MM.1S (cell line): ENCODE data around the gene FOXK1.
A peak's percentile ranks its signal among the peaks of the same experiment; 100 is the strongest.

Experiments
- DNase-seq: peaks from one replicate; pipeline ENCODE4 v3.0.0-alpha.2; 2015
- H2AFZ ChIP-seq: fragments of 300-600 bp; sonication (generic); 2 replicates; pipeline ENCODE4 v1.6.0; 2016; ENCODE audit warnings: antibody characterized with exemption, low read length
- H3F3A ChIP-seq: fragments of 300-600 bp; sonication (generic); 2 replicates; pipeline ENCODE4 v1.6.1; 2016; ENCODE audit warnings: mild to moderate bottlenecking, antibody characterized with exemption, low read length, moderate library complexity, mixed read lengths; ENCODE audit not compliant: insufficient read depth
- H3K27ac ChIP-seq: fragments of 300-600 bp; sonication (generic); 2 replicates; pipeline ENCODE4 v1.5.1; 2016; ENCODE audit warnings: mild to moderate bottlenecking, low read length
- H3K27me3 ChIP-seq: fragments of 300-600 bp; sonication (generic); replicated peaks from 2 replicates; pipeline ENCODE4 v1.6.0; 2016; ENCODE audit warnings: low read length; ENCODE audit not compliant: insufficient read depth
- H3K36me3 ChIP-seq: fragments of 300-600 bp; sonication (generic); replicated peaks from 2 replicates; pipeline ENCODE4 v1.6.1; 2016; ENCODE audit warnings: mild to moderate bottlenecking, low read length, mixed read lengths; ENCODE audit not compliant: insufficient read depth
- H3K4me1 ChIP-seq: fragments of 300-600 bp; sonication (generic); 2 replicates; pipeline ENCODE4 v1.6.1; 2016; ENCODE audit warnings: low read length, mixed read lengths
- H3K4me2 ChIP-seq: fragments of 300-600 bp; sonication (generic); 2 replicates; pipeline ENCODE4 v1.6.0; 2016; ENCODE audit warnings: low read depth, low read length
- H3K4me3 ChIP-seq: fragments of 300-600 bp; sonication (generic); 2 replicates; pipeline ENCODE4 v1.5.1; 2016; ENCODE audit warnings: low read length, mixed read lengths
- H3K79me2 ChIP-seq: fragments of 300-600 bp; sonication (generic); 2 replicates; pipeline ENCODE4 v1.6.1; 2016; ENCODE audit warnings: mixed run types, low read length, mixed read lengths
- H3K9ac ChIP-seq: fragments of 300-600 bp; sonication (generic); 2 replicates; pipeline ENCODE4 v1.6.1; 2016; ENCODE audit warnings: low read length, mixed read lengths
- H3K9me2 ChIP-seq: fragments of 300-600 bp; sonication (generic); replicated peaks from 2 replicates; pipeline ENCODE4 v1.6.1; 2016; ENCODE audit warnings: mild to moderate bottlenecking, low read length, mixed read lengths; ENCODE audit not compliant: insufficient read depth
- H3K9me3 ChIP-seq: fragments of 300-600 bp; sonication (generic); replicated peaks from 2 replicates; pipeline ENCODE4 v1.6.1; 2016; ENCODE audit warnings: mild to moderate bottlenecking, low read length, mixed read lengths; ENCODE audit not compliant: insufficient read depth
- H4K20me1 ChIP-seq: fragments of 300-600 bp; sonication (generic); 2 replicates; pipeline ENCODE4 v1.6.1; 2016; ENCODE audit warnings: mild to moderate bottlenecking, low read length, moderate library complexity, mixed read lengths; ENCODE audit not compliant: insufficient read depth
- CTCF ChIP-seq: fragments of 300-600 bp; sonication (generic); IDR thresholded peaks from 2 replicates; pipeline ENCODE4 v1.5.1; 2016; ENCODE audit warnings: antibody characterized with exemption, low read length, mixed read lengths
- EZH2 ChIP-seq: fragments of 300-600 bp; sonication (generic); optimal IDR thresholded peaks from 2 replicates; pipeline ENCODE3; 2017; ENCODE audit warnings: low read depth, mild to moderate bottlenecking, antibody characterized with exemption, low read length, mixed read lengths
- EZH2phosphoT487 ChIP-seq: fragments of 300-600 bp; sonication (generic); IDR thresholded peaks from 2 replicates; pipeline ENCODE4 v1.6.1; 2018; ENCODE audit warnings: antibody characterized with exemption, low read length

The FOXK1 gene

GRCh38 chr7:4753598-4754432 lies 71.7 kb downstream of the FOXK1 start:
- no peaks in the 10 kb centered on the region for H3K27me3 ChIP-seq
- H3K36me3 ChIP-seq = no peaks in the 10 kb centered on the region; the same call in 1 of the 2 replicates
- H3K4me3 ChIP-seq = no peak overlapping the region
- no peak overlapping the region for H3K27ac ChIP-seq
- H3K9me2 ChIP-seq = no peaks in the 10 kb centered on the region
- no peak overlapping the region for H2AFZ ChIP-seq
- no peaks in the 10 kb centered on the region for H3F3A ChIP-seq
- TF ChIP-seq EZH2phosphoT487 (no peak), CTCF (peak; percentile 89)
- no peaks in the 10 kb centered on the region for H3K9me3 ChIP-seq
- 0 out of 2 replicates have a peak, but pooled peaks cover 4% of the 10 kb centered on the region for H3K4me1 ChIP-seq
- peak; percentile 73 for DNase-seq
- H3K79me2 ChIP-seq = peaks cover 34% of the 10 kb centered on the region
- H3K4me2 ChIP-seq = no peak overlapping the region
- no peak overlapping the region for H3K9ac ChIP-seq
- no peaks in the 10 kb centered on the region for H4K20me1 ChIP-seq

- TF ChIP-seq CTCF = no peak
- no peak for TF ChIP-seq EZH2phosphoT487
- no peak for TF ChIP-seq EZH2
- no peaks in the 10 kb centered on the region for H3K9me2 ChIP-seq
- H3K9me3 ChIP-seq = no peaks in the 10 kb centered on the region
- no peaks in the 10 kb centered on the region for H4K20me1 ChIP-seq
- no peak overlapping the region for H3K9ac ChIP-seq
- no peaks in the 10 kb centered on the region; the same call in 1 of the 2 replicates for H3K36me3 ChIP-seq
- no peak overlapping the region for H3K4me2 ChIP-seq
- no peak overlapping the region for H3K27ac ChIP-seq
- peaks cover 27% of the 10 kb centered on the region for H3K79me2 ChIP-seq
- no peaks in the 10 kb centered on the region for H3K27me3 ChIP-seq
- no peak for DNase-seq
- no peaks in the 10 kb centered on the region for H3F3A ChIP-seq
- H3K4me3 ChIP-seq = no peak overlapping the region
- 0 out of 2 replicates have a peak, but pooled peaks cover 4% of the 10 kb centered on the region for H3K4me1 ChIP-seq
- H2AFZ ChIP-seq = no peak overlapping the region
Measured at GRCh38 chr7:4754433-4755010, 72.4 kb downstream of the FOXK1 start.

- Histone ChIP-seq H3K4me2 (no peak overlapping the region), H3K4me1 (0 out of 2 replicates have a peak, but pooled peaks cover 4% of the 10 kb centered on the region), H3K27ac (no peak overlapping the region), H3K79me2 (peaks cover 22% of the 10 kb centered on the region), H3K9me3 (no peaks in the 10 kb centered on the region), H3K4me3 (no peak overlapping the region), H4K20me1 (no peaks in the 10 kb centered on the region), H3K36me3 (no peaks in the 10 kb centered on the region; the same call in 1 of the 2 replicates), H3K9ac (no peak overlapping the region), H3F3A (no peaks in the 10 kb centered on the region), H3K9me2 (no peaks in the 10 kb centered on the region), H3K27me3 (no peaks in the 10 kb centered on the region), H2AFZ (no peak overlapping the region)
- DNase-seq = no peak
- TF ChIP-seq CTCF (no peak), EZH2 (no peak), EZH2phosphoT487 (no peak)
Measured at GRCh38 chr7:4755045-4755444, 73.0 kb downstream of the FOXK1 start.
